Activated T-helper 1 cell treated with Interleukin-2 at 50 U/mL for 16 hours (primary cell): ENCODE measurements around the gene STAC.
"Not testable (repeated sequence)": the region's sequence is repeated elsewhere in the genome, so short reads cannot be mapped to it uniquely, and the experiment has no call there.

Source experiments
- DNase-seq: peaks from one replicate; pipeline ENCODE4 v3.0.0-alpha.2; 2020; ENCODE audit warnings: low read depth

Gene STAC

GRCh38 chr3:36520241-36521006, 140.1 kb downstream of the STAC start:
- no peak for DNase-seq

GRCh38 chr3:36521007-36521379, 140.7 kb downstream of the STAC start:
- DNase-seq: no peak

GRCh38 chr3:36524560-36524959, 144.3 kb downstream of the STAC start:
- no peak for DNase-seq

GRCh38 chr3:36525115-36525801, 145.0 kb downstream of the STAC start:
- no peak for DNase-seq

GRCh38 chr3:36538136-36538749, 157.9 kb downstream of the STAC start:
- DNase-seq: no peak

GRCh38 chr3:36540888-36541518, 160.7 kb downstream of the STAC start:
- no peak for DNase-seq

GRCh38 chr3:36542186-36542585, 161.9 kb downstream of the STAC start:
- DNase-seq: no peak

GRCh38 chr3:36543276-36543997, 163.1 kb downstream of the STAC start:
- no peak for DNase-seq

GRCh38 chr3:36546226-36546625, 165.9 kb downstream of the STAC start:
- DNase-seq: no peak

- DNase-seq: no peak
Observed at GRCh38 chr3:36548712-36549111, 168.4 kb downstream of the STAC start.

- no peak for DNase-seq
Observed at GRCh38 chr3:36557021-36557707, 176.9 kb downstream of the STAC start.

GRCh38 chr3:36557708-36558421, 177.6 kb downstream of the STAC start:
- no peak for DNase-seq

- DNase-seq: no peak
Observed at GRCh38 chr3:36558961-36559360, 178.7 kb downstream of the STAC start.

- no peak for DNase-seq
Observed at GRCh38 chr3:36560685-36561084, 180.4 kb downstream of the STAC start.

- no peak for DNase-seq
Observed at GRCh38 chr3:36561601-36562000, 181.3 kb downstream of the STAC start.

- DNase-seq: no peak
Observed at GRCh38 chr3:36562945-36563344, 182.6 kb downstream of the STAC start.

GRCh38 chr3:36575241-36575640, 194.9 kb downstream of the STAC start:
- DNase-seq: no peak

GRCh38 chr3:36578418-36578817, 198.1 kb downstream of the STAC start:
- not testable (repeated sequence) for DNase-seq

- no peak for DNase-seq
Observed at GRCh38 chr3:36579746-36580145, 199.4 kb downstream of the STAC start.

- DNase-seq: no peak
Observed at GRCh38 chr3:36580716-36581115, 200.4 kb downstream of the STAC start.

- DNase-seq: no peak
Observed at GRCh38 chr3:36591959-36592358, 211.7 kb downstream of the STAC start.
